GM12878 (cell line): ENCODE measurements around the gene CIAO2A.
"Not testable (repeated sequence)": the region's sequence is repeated elsewhere in the genome, so short reads cannot be mapped to it uniquely, and the experiment has no call there.

Experiments
- CEBPB ChIP-seq, 2 experiments: fragments of 150-350 bp in 1 of 2; IDR thresholded peaks; 2 replicates each; pipeline ENCODE4 v1.6.1; 2012 to 2014; ENCODE audit warnings: low read depth in 2 of 2, low read length in 2 of 2, borderline replicate concordance in 1 of 2, inconsistent platforms in 1 of 2
- EP300 ChIP-seq, 2 experiments: fragments of 150-350 bp in 1 of 2; IDR thresholded peaks; 2 replicates each; pipeline ENCODE4 v1.6.1; 2011 to 2012; ENCODE audit warnings: low read depth in 2 of 2, low read length in 2 of 2, borderline replicate concordance in 1 of 2, improper control_type of control experiment in 1 of 2, inconsistent platforms in 1 of 2; ENCODE audit not compliant: control insufficient read depth in 1 of 2
- NRF1 ChIP-seq: conservative IDR thresholded peaks from 2 replicates; pipeline ENCODE4 v1.6.1; 2011; ENCODE audit warnings: mild to moderate bottlenecking, low read depth, low read length, improper control_type of control experiment
- POLR2AphosphoS5 ChIP-seq: IDR thresholded peaks from 2 replicates; pipeline ENCODE4 v1.6.1; 2011; ENCODE audit warnings: mild to moderate bottlenecking, low read length, inconsistent platforms
- SP1 ChIP-seq: IDR thresholded peaks from one replicate; pipeline ENCODE4 v1.6.1; 2011; ENCODE audit warnings: low read depth, low read length
- STAT1 ChIP-seq: fragments of 450-650 bp; conservative IDR thresholded peaks from 2 replicates; pipeline ENCODE4 v1.6.1; 2014; ENCODE audit warnings: antibody characterized with exemption, mild to moderate bottlenecking
- SUPT20H ChIP-seq: IDR thresholded peaks from 2 replicates; pipeline ENCODE4 v1.6.1; 2011; ENCODE audit warnings: low read depth, mild to moderate bottlenecking, low read length, moderate library complexity, borderline replicate concordance; ENCODE audit not compliant: control insufficient read depth
- TCF7 ChIP-seq: IDR thresholded peaks from 2 replicates; pipeline ENCODE4 v1.6.1; 2014; ENCODE audit warnings: antibody characterized with exemption, borderline replicate concordance
- TF ChIP-seq, protein P1 (sequence below), 3 experiments: IDR thresholded peaks in 2 of 3; conservative IDR thresholded peaks in 1 of 3; 2 replicates each; pipeline ENCODE4 v1.5.1; 2011; ENCODE audit warnings: low read depth in 3 of 3, low read length in 3 of 3, mild to moderate bottlenecking in 3 of 3, control low read depth in 2 of 3, moderate library complexity in 2 of 3, inconsistent platforms in 1 of 3, mixed read lengths in 1 of 3; ENCODE audit not compliant: control insufficient read depth in 2 of 3, insufficient read depth in 1 of 3; ENCODE audit errors: extremely low read depth in 1 of 3
- TF ChIP-seq, protein P2 (sequence below): IDR thresholded peaks from 2 replicates; pipeline ENCODE4 v1.6.1; 2011; ENCODE audit warnings: low read depth, low read length, improper control_type of control experiment, borderline replicate concordance
- TF ChIP-seq, protein P3 (sequence below): fragments of 450-650 bp; IDR thresholded peaks from 2 replicates; pipeline ENCODE4 v1.6.1; 2017; ENCODE audit warnings: mild to moderate bottlenecking, low read depth, inconsistent platforms; ENCODE audit not compliant: poor library complexity, severe bottlenecking

DNA sequence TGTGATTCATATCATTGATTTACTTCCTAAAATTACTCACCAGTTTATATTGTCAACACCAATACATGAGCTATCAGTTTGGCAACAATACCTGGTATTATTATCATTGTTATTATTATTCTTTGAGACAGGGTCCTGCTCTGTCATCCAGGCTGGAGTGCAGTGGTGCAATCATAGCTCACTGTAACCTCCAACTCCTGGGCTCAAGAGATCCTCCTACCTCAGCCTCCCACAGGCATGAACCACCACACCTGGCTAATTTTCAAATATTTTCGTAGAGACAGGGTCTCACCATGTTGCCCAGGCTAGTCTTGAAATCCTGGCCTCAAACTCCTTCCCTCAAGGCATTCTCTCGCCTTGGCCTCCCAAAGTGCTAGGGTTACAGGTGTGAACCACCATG is 20.1 kb downstream of the CIAO2A start:
- TF ChIP-seq, protein P1, sequence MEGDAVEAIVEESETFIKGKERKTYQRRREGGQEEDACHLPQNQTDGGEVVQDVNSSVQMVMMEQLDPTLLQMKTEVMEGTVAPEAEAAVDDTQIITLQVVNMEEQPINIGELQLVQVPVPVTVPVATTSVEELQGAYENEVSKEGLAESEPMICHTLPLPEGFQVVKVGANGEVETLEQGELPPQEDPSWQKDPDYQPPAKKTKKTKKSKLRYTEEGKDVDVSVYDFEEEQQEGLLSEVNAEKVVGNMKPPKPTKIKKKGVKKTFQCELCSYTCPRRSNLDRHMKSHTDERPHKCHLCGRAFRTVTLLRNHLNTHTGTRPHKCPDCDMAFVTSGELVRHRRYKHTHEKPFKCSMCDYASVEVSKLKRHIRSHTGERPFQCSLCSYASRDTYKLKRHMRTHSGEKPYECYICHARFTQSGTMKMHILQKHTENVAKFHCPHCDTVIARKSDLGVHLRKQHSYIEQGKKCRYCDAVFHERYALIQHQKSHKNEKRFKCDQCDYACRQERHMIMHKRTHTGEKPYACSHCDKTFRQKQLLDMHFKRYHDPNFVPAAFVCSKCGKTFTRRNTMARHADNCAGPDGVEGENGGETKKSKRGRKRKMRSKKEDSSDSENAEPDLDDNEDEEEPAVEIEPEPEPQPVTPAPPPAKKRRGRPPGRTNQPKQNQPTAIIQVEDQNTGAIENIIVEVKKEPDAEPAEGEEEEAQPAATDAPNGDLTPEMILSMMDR (IDR thresholded peaks at IDR 0.05 in 2 of 3, conservative IDR thresholded peaks at IDR 0.05 in 1 of 3; ENCODE audit: control insufficient read depth in 2 of 3, extremely low read depth in 1 of 3, insufficient read depth in 1 of 3, low read depth in 3 of 3, low read length in 3 of 3): not testable (repeated sequence)
- TF ChIP-seq, protein P2, sequence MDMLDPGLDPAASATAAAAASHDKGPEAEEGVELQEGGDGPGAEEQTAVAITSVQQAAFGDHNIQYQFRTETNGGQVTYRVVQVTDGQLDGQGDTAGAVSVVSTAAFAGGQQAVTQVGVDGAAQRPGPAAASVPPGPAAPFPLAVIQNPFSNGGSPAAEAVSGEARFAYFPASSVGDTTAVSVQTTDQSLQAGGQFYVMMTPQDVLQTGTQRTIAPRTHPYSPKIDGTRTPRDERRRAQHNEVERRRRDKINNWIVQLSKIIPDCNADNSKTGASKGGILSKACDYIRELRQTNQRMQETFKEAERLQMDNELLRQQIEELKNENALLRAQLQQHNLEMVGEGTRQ: not testable (repeated sequence)
- TF ChIP-seq SP1; CEBPB (IDR thresholded peaks at IDR 0.05; ENCODE audit: borderline replicate concordance in 1 of 2, low read depth in 2 of 2, low read length in 2 of 2); POLR2AphosphoS5; SUPT20H; EP300 (IDR thresholded peaks at IDR 0.05; ENCODE audit: borderline replicate concordance in 1 of 2, control insufficient read depth in 1 of 2, low read depth in 2 of 2, low read length in 2 of 2); TCF7; STAT1; NRF1: not testable (repeated sequence)
- TF ChIP-seq, protein P3, sequence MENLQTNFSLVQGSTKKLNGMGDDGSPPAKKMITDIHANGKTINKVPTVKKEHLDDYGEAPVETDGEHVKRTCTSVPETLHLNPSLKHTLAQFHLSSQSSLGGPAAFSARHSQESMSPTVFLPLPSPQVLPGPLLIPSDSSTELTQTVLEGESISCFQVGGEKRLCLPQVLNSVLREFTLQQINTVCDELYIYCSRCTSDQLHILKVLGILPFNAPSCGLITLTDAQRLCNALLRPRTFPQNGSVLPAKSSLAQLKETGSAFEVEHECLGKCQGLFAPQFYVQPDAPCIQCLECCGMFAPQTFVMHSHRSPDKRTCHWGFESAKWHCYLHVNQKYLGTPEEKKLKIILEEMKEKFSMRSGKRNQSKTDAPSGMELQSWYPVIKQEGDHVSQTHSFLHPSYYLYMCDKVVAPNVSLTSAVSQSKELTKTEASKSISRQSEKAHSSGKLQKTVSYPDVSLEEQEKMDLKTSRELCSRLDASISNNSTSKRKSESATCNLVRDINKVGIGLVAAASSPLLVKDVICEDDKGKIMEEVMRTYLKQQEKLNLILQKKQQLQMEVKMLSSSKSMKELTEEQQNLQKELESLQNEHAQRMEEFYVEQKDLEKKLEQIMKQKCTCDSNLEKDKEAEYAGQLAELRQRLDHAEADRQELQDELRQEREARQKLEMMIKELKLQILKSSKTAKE: not testable (repeated sequence)
